GM12875 (cell line): ENCODE data around the gene ARHGAP12.

Experiments used
- H3K4me3 ChIP-seq: one replicate; pipeline ENCODE4 v1.5.1; 2011; ENCODE audit warnings: low read depth, low read length, control low read depth
- CTCF ChIP-seq: IDR thresholded peaks from 2 replicates; pipeline ENCODE4 v1.5.1; 2011; ENCODE audit warnings: low read depth, mild to moderate bottlenecking, control low read depth, inconsistent platforms, low read length, moderate library complexity, borderline replicate concordance; ENCODE audit not compliant: insufficient read depth

ARHGAP12 gene

DNA sequence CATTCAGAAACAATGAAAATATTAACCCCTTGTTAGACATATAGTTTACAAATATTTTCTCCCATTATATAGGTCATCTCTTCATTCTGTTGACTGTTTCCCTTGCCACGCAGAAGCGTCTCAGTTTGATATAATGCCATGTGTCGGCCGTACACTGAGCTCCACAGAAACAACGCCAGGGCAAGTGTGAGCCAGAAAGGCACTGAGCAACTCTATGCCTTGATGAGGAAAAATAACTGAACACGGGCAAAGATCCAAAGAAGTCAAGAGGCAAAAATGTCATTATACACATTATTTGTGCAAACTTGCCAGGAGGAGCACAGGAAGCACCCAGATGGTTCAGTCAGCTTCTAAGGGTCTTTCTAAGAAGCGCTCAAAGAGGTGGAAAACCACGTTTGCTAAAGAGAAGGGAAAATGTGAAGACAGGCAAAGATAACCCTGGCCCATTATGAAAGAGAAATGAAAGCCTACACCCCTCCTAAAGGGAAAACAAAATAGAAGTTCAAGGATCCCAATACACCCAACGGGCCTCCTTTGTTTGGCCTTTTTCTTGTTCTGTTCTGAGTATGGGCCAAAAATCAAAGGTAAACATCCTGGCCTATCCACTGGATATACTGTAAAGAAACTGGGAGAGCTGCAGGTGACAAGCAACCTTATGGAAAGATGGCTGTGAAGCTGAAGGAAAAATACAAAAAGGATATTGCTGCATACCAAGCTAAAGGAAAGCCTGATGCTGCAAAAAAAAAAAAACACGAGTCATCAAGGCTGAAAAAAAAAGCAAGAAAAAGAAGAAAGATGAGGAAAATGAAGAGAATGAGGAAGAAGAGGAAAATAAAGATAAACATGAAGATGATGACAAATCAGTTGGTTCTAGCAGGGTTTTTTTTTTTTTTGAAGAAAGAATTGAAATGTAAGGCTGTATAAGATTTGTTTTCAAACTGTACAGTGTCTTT, 15.5 kb downstream of the ARHGAP12 start:
- H3K4me3 ChIP-seq: no peak overlapping the region
- no peak for TF ChIP-seq CTCF

- H3K4me3 ChIP-seq: no peak overlapping the region
- TF ChIP-seq CTCF: no peak
These were observed 16.3 kb downstream of the ARHGAP12 start for GRCh38 chr10:31912289-31912688.

DNA sequence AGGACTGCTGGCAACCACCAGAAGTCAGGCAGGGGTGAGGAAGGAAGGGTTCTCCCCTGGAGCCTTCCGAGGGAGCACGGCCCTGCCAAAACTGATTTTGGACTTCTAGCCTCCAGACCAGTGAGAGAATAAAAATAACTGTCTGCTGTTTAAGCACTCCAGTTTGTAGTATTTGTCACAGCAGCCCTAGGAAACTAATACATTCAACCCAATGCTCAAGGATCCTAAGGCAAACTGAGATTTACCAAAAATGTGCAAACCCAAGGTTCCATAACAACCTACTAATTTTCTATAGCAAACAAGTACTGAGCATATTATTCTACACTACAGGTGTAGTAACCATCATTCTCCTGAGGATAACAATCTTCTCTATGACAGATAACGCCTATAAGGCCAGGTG, 18.6 kb downstream of the ARHGAP12 start:
- H3K4me3 ChIP-seq: no peak overlapping the region
- TF ChIP-seq CTCF: no peak

DNA sequence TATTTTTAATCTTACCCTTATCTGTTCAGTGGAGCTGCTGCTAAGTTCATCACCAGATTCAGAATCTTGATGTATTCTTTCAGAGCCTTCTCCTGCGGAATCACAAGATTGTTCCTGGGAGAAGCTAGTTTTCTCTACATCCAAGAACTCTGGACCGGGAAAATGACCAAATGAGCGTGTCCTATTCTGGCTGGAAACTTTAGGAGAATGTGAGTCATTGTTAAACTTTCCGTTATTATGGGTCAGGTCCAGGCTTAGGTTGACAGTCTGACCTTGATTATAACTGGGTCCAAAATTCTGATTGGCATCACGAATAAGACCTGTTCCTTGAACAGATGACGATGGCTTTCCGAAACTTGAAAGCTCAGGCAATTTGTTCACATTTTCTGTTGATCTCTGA, 20.5 kb downstream of the ARHGAP12 start:
- H3K4me3 ChIP-seq: no peak overlapping the region
- TF ChIP-seq CTCF: no peak

GRCh38 chr10:31906039-31906438, 22.6 kb downstream of the ARHGAP12 start:
- H3K4me3 ChIP-seq: no peak overlapping the region
- TF ChIP-seq CTCF: no peak

- no peak overlapping the region for H3K4me3 ChIP-seq
- no peak for TF ChIP-seq CTCF
These were observed 23.0 kb downstream of the ARHGAP12 start for GRCh38 chr10:31905586-31905985.

- no peak overlapping the region for H3K4me3 ChIP-seq
- no peak for TF ChIP-seq CTCF
These were observed 26.0 kb downstream of the ARHGAP12 start for GRCh38 chr10:31902625-31903024.
